A549 (cell line): Measurements from ENCODE around the gene IL9.

Experiments
- EP300 ChIP-seq, 2 experiments: fragments of >200 bp; sonication (Bioruptor Twin); formaldehyde crosslinking; IDR thresholded peaks; 2 replicates in 1 of 2; 3 replicates in 1 of 2; pipeline ENCODE4 v1.6.1; 2016 to 2017
- ZNF302 ChIP-seq: fragments of 250-450 bp; sonication (Bioruptor Pico); IDR thresholded peaks from 2 replicates; pipeline ENCODE4 v1.9.0; 2021; ENCODE audit warnings: inconsistent platforms, mild to moderate bottlenecking, moderate library complexity
- TF ChIP-seq, protein P1 (sequence below): IDR thresholded peaks from 2 replicates; pipeline ENCODE4 v1.6.1; 2012

- no peak for TF ChIP-seq EP300 (IDR thresholded peaks at IDR 0.05)
- no peak for TF ChIP-seq ZNF302 (CRISPR knock-in tag)
- TF ChIP-seq, protein P1, sequence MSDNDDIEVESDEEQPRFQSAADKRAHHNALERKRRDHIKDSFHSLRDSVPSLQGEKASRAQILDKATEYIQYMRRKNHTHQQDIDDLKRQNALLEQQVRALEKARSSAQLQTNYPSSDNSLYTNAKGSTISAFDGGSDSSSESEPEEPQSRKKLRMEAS: no peak
These were observed 36.0 kb downstream of the IL9 start for GRCh38 chr5:135859641-135860040.
